NCI-H128 (cell line): ENCODE measurements around the gene WASF2.
A peak's percentile ranks its signal among the peaks of the same experiment; 100 is the strongest.
"Not testable (repeated sequence)": the region's sequence is repeated elsewhere in the genome, so short reads cannot be mapped to it uniquely, and the experiment has no call there.

Experiments
- DNase-seq: peaks from one replicate; lab custom pipeline; 2025; ENCODE audit not compliant: unreplicated experiment; lab: John Stamatoyannopoulos, UW

The WASF2 gene

DNA sequence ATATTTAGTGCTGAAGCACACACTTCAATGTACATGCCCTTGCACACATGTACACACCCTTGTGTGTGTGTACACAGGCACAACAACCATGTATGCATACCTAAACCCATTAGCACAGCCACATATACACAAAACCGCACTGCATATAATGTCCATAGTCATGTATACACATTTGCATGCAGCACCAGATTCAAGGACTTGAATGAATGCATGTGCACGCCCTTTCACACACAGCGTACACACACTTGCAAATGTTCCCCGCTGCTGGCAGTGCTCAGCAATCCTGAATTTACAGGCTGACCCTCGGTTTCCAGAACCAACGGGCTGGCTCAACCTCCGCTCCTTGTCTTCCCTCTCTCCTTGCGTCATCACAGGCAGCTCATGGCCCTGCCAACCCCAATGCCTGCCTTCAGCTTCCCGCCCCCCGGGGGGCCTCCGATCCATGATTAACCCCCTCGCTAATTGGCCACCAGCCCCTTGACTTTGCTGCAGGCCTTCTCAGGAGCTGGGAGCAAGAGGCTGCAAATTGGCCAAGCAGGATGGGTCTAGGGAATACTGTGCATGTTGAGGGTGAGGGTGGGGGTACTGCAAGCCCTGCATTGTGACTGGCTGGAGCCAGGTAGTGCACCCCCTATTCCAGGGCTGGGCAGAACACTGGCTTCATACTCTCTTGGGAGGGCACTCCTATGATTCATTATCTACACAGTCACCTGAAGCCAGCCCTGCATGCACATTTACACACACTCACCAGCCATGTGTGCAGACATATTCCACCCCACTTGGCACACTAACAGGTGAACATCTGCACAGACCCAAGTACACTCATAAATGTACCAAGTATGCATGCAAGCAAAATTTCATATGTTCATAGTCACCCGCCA, 89.6 kb downstream of the WASF2 start:
- no peak for DNase-seq

GRCh38 chr1:27399251-27400025, 90.5 kb downstream of the WASF2 start:
- DNase-seq = no peak

GRCh38 chr1:27398405-27399149, 91.4 kb downstream of the WASF2 start:
- DNase-seq = no peak

GRCh38 chr1:27397749-27398148, 92.2 kb downstream of the WASF2 start:
- DNase-seq = no peak

DNA sequence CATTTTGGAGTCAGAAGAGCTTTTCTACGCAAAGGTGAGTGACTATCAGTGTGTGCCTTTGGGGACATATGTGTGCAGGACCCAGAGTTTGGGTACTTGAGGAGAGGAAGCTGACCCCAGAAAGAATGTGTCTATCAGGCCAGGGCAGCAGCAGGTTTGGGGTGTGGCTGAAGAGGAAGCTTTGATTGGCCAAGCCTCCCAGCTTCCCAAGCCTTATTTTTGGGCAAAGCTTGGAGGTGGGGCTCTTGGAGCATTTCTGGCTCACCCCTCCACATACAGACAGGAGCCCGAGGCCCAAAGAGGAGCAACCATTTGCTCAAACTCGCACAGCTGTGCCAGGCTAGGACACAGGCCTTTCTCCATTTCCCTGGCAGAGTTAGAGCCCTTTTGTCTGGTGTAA, 92.9 kb downstream of the WASF2 start:
- DNase-seq = no peak

DNA sequence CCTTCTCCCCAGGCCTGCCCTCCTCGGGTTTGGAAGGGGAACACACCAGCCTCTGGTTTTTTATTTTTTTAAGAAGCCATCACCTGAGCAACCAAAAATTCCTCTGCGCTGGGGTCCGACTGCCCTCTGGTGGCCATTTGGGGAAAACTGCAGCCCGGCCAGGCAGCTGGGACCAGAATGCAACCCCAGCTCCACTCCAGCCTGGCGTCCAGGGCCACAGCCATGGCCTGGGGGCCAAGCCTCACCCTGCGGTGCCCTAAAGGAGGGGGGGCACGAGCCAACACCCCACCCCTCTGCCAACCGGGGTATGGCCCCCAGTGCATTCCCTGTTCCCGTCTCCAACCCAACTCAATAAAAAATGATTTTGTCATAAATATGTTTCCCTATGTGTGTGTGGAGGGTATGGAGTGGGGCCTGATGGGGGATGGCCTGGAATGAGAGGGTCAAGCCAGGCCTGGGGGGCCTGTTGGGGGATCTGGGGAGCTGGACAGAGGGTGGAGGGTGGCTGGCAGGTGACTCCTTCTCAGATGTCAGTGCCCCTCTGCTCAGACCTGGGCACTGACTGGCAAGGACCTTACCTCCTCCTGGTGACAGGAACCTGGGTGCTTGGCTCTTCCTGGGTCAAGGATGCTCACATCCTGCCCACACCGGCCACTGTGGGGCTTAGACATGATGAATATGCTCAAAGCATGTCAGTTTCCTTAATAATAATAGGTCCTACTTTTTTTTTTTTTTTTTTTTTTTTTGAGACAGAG, 94.3 kb downstream of the WASF2 start:
- peak; percentile 67 for DNase-seq

DNA sequence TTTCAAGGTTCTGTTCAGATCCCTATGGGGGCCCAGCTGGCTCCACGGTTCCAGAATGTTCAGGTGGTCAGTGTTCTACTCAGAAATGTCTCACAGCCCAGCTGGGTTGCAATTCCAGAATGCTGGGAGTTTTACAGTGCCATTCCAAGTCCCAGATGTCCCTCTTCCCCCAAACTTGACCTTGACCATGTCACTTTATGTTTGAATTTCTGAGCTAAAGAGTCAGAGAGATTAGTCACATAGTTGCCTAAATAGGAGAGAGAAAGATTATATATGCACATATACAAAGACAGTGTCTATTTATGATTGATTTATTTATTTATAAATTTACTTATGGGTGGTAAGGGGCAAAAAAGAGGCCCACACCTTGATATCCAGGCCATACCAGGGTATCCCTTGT, 95.0 kb downstream of the WASF2 start:
- DNase-seq = no peak

- DNase-seq = no peak
These were observed 95.7 kb downstream of the WASF2 start for GRCh38 chr1:27394282-27394658.

GRCh38 chr1:27393641-27394281, 96.2 kb downstream of the WASF2 start:
- no peak for DNase-seq

GRCh38 chr1:27392778-27393635, 97.0 kb downstream of the WASF2 start:
- no peak for DNase-seq

DNA sequence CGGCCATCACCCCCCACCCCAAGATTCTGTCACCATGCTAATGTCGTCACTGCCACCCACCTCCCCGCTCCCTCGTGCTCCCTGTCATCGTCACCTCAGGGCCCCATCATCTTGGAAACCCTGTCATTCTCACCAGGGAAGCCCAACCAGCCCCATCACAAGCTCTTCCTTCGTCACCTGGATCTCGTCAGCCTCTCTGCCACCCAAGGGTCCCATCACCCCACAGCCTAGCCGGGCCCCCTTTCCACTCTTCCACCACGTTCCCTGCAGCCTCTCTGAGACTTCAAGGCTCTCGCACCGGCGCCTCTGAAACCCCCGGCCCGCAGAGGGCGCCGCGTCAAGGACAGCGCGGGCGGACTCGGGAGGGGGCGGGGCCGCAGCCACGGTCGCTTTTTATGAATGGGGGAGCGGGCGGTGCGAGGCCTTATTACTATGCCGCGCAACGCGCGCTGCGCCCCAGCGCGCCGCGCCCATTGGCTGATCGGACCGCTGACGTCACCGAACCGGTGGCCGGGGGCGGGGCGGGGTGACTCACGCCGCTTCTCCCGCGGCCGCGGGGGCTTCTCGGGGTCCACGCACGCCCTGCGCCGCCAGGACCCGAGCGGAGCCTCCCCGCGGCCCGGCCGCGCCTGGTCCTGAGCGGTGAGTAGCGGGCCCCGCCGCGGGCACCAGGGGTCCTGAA, 97.7 kb downstream of the WASF2 start, which contains the start of gene GPR3:
TSS of gene GPR3 (plus strand) at position 527 of the 682 bp plus-strand sequence. CDS start 1,177 bp downstream, outside the sequence.
- peak; percentile 85 for DNase-seq

DNA sequence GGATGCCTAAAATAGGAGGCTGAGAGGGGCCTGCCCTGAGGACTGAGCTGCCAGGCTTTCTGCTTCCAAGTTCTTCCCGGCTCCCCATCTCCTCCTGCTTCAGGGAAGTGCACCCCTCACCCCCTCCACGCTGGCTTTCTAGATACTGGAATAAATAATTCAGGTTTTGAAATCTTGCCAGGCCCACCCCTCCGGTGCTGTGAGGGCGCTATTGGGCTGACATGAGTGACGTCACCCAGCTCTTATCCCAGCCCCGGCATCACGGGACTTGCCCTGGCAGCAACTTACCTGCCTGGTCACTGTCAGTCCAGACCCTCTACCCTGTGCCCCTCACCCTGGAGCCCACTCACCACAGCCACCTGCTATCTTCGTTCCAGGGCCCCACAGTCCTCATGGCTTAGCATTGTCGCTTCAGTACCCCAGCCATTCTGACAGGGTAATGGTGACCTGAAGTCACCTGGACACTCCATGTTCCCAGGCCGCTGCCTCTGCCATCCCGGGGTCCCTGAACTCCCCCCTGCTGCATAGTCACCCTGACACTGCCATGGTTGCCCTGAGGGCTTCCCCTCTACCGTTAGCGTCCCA, 98.4 kb downstream of the WASF2 start:
- DNase-seq = peak; percentile 9

- peak; percentile 56 for DNase-seq
These were observed 101.5 kb downstream of the WASF2 start for GRCh38 chr1:27388337-27389005.

DNA sequence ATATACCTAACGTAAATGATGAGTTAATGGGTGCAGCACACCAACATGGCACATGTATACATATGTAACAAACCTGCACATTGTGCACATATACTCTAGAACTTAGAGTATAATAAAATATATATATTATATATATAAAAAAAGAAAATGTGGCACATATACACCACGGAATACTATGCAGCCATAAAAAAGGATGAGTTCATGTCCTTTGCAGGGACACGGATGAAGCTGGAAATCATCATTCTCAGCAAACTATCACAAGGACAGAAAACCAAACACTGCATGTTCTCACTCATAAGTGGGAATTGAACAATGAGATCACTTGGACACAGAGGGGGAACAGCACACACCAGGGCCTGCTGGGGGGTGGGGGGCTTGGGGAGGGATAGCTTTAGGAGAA, 105.2 kb downstream of the WASF2 start:
- DNase-seq = not testable (repeated sequence)

DNA sequence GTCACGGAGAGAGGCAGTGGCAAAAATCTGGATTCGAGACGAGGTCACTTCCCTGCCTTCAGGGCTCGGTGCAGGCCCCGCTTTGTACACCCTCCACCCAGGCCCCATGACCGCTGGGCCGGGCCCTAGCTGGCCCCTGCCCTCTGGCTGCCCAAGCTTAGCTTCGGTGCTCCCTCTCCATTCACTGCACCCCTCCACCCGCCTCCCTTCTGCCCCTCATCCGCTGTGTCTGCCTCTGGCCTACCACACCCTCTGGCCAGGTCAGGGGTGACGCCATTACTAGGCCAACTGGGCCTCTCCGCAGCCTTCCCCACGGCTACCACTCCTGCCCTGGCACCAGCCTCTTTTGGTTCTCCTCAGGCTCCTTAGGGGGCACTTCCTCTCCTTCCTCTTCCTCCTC, 106.3 kb downstream of the WASF2 start:
- no peak for DNase-seq

GRCh38 chr1:27383039-27383605, 106.8 kb downstream of the WASF2 start, which contains the start of gene CD164L2:
Gene CD164L2, minus strand, starts transcription at chr1:27383333. Its CDS starts 94 bp downstream, at chr1:27383239.
- peak; percentile 12 for DNase-seq
